GM19025 (cell line): ENCODE data around the gene CES1.
"Not testable (repeated sequence)": the region's sequence is repeated elsewhere in the genome, so short reads cannot be mapped to it uniquely, and the experiment has no call there.

ENCODE experiments used
- ATAC-seq: cut with Tn5 transposase; IDR thresholded peaks from one replicate; pipeline ENCODE4 v1.9.1; 2021; ENCODE audit warnings: mild to moderate bottlenecking, low read depth, moderate library complexity; ENCODE audit not compliant: unreplicated experiment

CES1 gene

DNA sequence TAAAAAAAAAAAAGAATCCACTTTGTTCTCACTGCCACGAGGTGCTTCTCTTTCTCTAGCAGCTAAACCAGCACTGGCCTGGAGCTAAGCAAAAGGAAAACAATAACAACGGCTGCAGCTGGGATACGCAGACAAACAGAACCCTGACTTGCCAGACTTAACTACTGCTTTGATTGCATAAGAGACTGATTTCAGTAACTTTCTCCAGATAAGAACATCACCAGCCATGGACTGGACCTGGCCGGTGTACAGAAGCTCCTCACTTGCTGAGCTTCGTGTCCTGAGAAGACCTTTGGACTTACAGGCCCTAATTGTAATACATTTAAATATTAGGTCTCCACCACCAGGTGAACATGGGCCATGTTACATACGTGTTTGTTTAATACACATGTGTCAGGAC, 27.8 kb downstream of the CES1 start:
- not testable (repeated sequence) for ATAC-seq

DNA sequence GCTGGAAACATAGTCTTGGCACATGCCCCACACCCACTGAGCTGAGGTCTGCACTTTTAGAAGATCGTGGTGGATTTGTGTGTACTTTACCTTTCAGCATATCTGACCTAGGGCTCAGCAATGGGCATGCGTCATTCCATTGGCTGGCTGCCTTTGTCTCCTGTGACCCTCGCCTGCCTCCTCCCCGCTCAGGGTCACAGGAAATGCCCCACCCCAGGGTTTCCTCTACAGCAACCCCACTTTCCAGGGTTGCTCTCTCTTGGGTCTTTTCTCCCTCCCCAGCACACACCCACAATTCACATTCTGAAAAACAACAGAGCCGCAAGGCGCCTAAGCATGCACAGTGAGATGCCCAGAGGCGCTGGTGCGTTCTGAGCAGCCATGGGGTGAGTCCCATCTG, 29.2 kb downstream of the CES1 start:
- not testable (repeated sequence) for ATAC-seq

DNA sequence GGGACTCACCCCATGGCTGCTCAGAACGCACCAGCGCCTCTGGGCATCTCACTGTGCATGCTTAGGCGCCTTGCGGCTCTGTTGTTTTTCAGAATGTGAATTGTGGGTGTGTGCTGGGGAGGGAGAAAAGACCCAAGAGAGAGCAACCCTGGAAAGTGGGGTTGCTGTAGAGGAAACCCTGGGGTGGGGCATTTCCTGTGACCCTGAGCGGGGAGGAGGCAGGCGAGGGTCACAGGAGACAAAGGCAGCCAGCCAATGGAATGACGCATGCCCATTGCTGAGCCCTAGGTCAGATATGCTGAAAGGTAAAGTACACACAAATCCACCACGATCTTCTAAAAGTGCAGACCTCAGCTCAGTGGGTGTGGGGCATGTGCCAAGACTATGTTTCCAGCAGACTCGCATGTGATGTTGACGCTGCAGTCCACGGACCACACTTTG, 39.9 kb downstream of the CES1 start:
- ATAC-seq = not testable (repeated sequence)

DNA sequence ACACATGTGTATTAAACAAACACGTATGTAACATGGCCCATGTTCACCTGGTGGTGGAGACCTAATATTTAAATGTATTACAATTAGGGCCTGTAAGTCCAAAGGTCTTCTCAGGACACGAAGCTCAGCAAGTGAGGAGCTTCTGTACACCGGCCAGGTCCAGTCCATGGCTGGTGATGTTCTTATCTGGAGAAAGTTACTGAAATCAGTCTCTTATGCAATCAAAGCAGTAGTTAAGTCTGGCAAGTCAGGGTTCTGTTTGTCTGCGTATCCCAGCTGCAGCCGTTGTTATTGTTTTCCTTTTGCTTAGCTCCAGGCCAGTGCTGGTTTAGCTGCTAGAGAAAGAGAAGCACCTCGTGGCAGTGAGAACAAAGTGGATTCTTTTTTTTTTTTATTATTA, 41.4 kb downstream of the CES1 start:
- ATAC-seq = not testable (repeated sequence)

DNA sequence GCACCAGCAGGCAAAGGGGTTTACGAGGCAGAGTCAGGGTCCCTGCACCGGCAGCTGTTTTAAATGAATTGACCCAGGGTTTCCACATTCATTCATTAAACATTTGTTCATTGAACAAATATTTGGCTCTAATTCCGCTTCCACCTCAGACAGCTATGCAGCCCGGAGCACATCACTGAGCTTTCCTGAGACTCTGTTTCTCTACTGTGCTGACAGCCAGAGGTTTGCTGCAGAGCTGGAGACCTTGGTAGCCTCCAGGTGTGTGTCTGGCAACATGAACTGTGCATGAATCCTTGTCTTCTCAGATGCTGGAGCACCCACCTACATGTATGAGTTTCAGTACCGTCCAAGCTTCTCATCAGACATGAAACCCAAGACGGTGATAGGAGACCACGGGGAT, 42.7 kb downstream of the CES1 start:
- not testable (repeated sequence) for ATAC-seq

DNA sequence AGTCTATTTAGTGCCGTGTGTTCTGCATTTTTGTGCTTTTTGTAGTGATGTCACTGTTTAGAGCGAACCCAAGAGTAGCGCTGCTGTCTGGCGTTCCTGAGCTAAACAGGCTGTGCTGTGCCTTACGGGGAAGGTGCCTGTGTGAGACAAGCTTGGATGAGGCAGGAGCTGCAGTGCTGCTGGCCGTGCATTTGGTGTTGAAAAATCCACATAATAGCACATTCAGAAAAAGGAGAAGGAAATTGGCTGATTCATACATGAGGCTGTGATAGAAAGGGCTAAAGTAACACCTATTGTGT, 50.2 kb downstream of the CES1 start:
- ATAC-seq = not testable (repeated sequence)

DNA sequence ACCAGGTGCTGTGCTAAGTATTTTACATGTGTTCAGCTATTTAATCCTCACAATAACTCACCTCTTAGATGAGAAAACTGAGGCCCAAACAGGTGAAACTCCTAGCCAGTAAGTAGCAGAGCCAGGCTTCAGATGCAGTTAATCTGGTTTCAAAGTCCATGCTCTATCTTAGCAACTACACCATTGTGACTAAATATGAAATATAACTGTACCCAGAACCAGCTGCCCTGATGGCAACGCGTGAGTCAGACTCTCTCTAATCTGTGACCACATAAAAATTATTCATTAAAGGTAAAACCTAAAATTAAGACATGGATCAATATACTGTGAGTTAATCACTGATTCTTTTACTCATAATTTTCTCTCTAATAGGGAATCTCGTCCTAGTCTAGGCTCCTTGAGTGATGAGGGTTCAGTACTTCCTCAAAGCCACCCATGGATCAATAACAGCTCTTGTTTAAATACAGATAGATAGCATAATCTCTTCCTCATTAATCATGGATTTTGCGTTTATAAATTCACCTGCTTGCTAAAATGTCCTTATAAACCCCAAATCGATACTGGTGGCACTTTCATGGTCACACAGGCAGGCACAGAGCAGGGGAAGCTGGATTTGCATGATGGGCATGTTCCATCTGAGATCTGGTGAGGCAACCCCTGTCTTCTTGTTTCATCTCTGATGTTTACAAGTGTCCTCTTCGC, 50.7 kb downstream of the CES1 start:
- not testable (repeated sequence) for ATAC-seq

DNA sequence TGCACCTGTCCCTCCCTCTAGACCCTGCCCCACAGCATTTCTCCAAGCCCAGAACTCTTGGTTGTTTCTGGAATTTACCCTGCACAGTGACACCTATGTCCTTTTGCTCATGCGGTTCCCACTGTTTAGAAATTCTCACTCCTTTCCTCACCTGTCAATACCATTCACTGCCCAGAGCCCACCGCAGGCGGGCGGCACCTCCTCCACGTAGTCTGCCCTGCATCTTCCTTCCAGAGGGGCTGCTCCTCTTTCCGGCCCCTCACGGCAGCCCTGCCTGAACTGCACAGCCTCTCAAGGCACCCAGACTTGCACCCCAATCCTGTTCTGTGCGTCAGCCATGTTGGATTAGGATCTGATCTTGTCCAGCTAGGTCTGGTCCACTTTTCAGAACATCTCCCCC, 51.4 kb downstream of the CES1 start:
- ATAC-seq = not testable (repeated sequence)

DNA sequence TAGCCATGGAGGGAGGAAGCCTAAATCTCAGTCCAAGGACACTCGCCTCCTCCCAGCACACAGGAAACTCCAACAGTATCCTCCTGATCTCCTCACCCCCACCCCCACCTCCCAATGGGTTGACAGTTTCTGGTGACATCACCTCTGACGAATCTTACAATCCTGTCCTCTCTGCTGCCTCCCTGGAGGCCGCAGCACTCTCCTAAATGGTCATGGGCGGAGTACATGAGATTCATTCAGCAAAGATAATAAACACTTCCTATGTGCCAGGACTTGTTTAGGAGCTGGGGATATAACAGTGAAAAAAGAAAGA, 52.8 kb downstream of the CES1 start:
- not testable (repeated sequence) for ATAC-seq

DNA sequence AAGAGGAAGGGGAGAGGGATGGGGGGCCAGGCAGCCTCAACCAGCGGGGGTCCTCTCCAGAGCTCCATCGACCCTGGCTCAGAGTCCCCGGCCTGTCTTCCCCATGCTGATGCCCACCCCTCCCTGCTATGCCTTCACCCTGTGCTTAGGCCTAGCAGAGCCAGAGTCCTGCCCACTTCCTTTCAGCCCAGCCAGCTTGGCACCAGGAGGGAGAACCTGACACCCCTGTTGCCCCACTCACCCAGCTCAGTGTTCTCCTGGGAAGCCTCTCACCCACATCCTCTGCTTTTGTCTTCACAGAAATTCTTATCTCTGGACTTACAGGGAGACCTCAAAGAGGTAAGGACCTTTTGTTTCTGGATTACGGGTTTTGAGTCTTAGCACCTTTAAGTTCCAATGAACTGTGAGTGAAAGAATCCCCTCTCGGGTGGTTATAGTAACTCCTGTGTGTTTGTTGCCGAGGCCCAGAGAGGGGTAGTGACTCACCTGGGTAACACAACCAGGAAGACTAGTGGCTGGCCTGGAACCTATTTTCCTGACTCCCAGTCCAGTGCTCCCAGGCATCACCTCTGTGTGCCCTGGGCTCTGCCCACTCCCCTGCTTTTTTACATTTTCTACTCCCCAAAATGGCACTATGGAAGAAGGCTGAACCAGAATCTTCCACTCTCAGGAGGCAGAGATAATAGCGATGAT, 53.3 kb downstream of the CES1 start:
- ATAC-seq = no peak

DNA sequence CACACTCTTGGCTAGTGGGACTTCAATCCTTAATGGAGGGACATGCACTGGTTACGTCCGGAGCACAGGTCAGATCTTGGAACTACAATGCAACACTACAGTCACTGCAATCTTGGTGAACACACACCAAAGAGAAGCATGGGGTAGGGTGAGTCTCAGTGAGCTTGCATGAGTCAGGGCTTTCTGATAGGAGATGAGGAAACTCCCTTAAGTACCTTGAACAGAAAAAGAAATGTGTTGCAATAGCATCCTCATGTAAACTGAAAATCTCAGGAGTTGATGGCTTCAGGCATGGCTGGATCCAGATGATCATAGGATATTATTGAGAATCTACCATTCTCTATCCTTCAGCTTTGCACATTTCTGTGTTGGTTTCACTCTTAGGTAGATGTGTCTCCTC, 54.1 kb downstream of the CES1 start:
- no peak for ATAC-seq

DNA sequence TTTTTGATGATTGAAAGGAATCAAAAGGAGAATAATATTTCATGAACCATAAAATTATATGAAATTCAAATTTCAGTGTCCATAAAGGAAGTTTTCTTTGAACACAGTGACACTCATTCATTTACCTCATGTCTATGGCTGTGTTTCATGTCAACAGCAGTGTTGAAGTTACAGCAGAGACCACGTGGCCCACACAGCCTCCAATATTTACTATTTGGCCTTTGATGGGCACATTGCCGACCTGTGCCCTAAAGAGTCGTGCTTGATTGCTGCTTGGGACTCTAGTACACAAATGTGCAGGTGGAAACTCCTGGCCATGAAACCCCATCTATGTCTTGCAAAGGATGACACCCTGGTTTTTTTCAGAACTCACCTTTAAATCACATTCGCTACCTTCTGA, 57.0 kb downstream of the CES1 start:
- no peak for ATAC-seq

DNA sequence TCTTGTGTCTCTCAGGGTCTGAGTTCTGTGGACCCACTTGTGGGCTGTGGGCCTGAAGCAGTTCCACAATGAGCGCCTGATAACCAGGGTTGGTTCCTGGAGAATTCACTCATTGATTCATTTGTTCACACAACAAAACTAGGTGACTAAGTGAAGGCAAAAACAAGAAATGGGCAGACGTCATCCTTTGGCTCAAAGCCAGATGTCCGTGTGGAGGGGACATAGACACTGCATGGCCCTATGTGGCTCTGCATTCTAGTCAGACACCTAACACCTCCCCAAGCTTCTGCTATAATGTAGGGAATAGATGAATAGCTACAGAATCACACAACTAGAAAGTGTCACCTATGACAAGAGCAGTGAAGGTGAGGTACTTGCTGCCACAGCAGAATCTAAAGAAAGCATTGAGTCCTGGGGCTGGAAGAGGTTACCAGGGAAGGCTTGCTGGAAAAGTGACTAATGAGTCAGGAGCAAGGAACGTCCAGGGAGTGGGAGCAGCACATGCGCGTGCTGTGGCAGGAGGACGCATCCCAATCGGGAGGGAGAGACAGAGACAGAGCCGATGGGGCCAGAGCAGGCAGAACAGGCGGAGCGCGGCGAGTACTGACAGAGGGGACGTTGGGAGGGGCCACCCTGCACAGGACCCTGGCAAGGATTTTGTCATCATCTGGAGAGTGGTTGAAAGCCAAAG, 58.9 kb downstream of the CES1 start:
- no peak for ATAC-seq

DNA sequence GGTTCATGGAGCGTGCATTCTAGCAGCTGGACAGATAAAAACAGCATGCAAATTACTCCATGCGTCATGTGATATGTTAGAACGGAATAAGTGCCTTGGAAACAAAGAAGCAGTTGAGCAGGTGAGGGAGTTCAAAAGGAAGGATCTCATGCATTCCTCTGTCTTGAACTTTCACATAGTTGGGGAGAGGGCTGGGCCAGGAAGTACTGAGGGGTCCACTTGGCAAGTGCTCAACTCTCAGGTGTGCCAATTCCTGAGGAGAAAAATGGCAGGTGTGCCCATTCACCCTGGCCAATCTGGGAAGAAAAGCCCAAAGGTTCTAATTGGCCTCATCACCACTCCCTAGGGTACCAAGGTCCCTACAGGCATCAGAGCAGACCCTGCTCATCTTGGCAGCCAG, 67.7 kb downstream of the CES1 start:
- ATAC-seq = no peak

DNA sequence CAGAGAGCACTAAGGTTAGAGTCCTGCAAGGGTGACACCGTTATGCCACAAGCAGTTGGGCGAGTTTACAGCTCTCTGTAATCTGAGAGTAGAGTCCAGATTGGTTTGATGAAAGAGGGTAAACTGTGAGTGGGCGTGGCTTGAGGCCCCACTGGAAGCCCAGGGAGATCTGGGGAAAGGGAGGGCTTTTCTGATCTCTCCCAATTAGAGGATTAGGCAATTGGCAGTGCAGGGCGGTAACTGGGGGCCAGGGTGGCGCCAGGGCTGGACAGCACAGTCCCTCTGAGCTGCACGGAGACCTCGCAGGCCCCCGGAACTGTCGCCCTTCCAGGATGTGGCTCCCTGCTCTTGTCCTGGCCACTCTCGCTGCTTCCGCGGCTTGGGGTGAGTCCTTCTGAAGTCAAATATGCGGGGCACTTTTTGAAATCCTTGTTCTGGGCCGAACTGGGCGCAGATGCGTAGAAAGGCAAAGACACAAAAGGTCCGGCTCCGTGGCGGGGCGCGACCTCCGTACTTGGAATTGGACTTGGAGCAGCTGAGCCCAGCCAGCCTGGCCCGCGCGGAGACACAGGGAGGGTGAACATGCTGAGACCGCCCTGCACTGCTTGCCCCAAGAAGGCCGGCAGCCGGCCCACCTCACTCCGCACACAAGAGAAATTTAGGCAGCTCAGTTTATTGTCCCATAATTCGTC, 72.4 kb downstream of the CES1 start:
- ATAC-seq = no peak

DNA sequence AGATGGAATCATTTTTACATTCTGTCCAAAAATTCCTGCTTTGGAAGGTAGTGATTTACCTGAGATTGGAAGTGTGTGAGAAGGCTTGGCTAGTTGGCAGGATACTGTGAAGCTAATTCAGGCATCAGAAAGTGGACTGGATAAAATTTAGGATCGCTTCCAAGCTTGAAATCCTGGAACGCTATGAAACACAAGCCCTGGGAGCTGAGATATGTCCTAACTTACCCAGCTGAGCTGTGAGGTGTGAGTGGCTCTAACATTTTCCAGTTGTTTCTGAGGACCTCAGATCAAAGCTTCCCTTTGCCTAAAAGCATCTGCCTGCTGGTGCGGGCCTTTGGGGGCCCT, 73.0 kb downstream of the CES1 start:
- not testable (repeated sequence) for ATAC-seq

DNA sequence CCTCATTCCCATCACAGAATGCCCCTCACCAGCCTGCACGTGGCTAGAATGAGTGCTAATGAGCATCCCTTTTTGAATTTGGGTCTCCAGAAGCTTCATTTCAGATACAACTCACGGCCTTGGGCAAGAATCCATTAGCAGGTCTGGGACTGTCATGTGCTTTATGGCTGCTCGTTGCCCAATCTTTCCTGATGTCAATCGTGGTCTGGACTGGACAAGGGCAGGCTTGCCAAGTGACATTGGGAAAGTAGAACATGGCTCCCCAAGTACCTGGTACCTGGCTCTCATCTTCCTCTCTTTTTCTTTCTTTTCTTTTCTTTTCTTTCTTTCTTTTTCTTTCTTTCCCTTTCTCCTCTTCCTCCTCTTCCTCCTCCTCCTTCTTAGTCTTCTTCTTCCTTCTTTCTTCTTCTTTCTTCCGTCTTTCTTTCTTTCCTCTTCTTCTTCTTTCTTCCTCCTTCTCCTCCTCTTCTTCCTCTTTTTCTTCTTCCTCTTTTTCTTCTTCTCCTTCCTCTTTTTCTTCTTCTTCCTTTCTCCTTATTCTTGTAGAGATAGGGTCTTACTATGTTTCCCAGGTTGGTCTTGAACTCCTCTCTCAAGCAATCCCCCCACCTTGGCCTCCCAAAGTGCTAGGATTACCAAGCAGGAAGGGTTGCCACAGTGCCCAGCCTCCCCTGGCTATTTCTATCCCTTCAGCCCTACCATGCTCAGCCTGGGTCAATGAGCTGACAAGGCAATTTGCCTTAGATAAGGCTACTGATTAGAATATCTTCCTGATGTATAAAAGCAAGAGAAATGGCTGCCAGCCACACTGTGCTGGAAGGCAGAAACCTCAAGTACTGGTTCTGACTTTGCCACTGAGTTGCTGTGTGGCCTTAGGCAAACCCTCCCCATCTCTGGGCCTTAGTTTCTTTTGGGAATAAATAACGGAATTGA, 75.0 kb downstream of the CES1 start:
- ATAC-seq = not testable (repeated sequence)

DNA sequence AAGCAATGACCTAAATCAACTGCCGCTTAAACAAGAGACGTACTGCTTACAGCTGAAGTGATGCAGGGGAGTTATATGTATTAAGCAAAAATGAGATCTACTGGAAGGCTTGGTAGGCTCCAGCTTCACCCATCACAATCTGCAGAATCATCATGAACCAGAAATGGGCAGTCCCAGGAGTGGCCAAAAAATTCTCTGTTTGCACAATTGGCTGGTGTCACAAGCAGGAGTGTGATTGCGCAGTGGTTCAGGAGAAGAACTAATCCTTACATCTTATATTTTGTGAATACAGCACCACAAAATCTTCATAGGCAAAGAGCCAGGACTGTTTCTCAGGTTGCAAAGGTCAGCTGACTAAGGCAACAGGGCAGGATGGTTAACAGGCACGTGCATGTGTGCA, 75.9 kb downstream of the CES1 start:
- ATAC-seq = no peak

DNA sequence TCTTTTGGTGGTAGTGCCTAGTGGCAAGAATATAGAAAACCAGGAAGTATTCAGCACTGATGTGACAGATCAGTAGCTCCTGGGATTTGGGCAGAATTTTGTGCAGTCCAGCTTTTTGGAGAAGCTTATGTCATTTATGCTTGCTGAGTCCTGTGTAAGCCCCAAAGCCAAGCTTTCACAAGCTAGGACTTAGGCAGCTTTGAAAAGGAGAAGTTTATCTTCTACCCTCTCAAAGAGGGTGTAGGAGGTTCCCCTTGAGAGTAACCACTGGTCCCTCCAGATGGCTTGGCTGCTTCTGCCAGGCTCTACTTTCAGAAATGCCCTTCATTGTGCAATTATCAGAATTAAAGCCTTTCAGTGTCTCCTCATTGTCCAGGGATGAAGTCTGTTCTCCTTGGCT, 78.8 kb downstream of the CES1 start:
- ATAC-seq = no peak

DNA sequence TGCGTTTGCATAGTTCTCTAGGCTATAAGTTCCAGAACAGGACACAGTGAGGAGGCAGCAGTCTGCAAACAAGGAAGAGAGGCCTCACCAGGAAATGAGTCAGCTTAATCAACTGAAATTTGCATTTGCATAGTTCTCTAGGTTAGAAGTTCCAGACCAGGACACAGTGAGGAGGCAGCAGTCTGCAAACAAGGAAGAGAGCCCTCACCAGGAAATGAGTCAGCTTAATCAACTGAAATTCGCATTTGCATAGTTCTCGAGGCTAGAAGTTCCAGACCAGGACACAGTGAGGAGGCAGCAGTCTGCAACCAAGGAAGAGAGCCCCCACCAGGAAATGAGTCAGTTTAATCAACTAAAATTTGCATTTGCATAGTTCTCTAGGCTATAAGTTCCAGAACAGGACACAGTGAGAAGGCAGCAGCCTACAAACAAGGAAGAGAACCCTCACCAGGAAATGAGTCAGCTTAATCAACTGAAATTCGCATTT, 79.7 kb downstream of the CES1 start:
- not testable (repeated sequence) for ATAC-seq
